ENCODE measurements around the gene LPP. TPM values are rescaled to one million over a fixed set of nuclear protein-coding genes. Genes with fewer than 3 reads are reported as not detected.

LPP gene
- total and polyA plus RNA-seq, 2 donors from 2014 or later = 6.7 to 233 TPM

DNA sequence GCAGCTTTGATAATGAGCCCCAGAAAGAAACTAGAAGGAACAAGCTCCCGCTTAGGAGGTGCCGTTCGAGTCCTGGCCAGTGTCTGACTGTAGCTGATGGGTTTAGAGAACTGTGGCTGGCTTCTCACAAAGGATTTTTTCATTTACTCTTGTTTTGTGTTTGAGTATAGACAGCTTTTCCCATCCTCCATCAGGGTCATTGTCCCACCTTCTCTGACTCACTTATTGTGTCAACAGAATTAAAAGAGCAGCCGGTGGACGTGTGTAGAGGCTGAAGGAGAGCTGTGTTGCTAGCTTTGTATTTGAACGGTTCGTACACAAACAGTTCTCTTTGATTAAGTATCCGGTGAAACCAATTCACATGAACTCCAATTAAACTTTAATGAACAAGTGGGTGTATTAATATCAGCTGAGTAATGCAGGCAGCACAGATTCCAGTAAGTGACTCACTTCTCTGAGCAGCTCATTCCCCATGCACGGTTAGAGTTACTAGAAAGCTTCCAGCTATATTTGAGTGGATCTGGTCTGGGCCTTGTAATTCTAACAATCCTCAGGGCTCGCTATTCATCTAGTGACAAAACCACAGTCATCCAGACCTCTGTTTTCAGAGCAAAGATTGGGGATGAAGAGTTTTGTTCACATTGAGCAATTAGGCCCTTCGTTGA lies 141.0 kb downstream of the LPP start:
- intact Hi-C loops (cut with DNase I) = no loop called here
- FAIRE-seq = peak; percentile 21

DNA sequence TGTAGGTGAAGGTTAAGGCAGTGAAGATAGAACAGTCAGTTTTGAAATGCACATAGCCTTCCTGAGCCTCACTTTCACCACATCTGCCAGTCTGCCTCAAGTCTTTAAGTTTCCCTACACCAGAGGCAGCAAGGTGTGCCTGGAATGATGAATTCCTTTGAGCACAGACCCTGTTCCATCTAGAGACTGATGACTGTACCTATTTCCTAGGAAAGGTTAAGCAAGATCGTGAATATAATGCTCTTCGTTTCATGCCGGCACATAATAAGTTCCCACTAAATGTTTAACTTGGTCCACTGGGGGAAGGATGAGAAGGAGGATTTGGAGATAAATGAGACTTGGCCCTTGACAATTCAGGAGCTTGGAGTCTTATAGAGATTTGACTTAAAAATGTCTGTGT lies 141.9 kb downstream of the LPP start:
- TF ChIP-seq, protein P1, sequence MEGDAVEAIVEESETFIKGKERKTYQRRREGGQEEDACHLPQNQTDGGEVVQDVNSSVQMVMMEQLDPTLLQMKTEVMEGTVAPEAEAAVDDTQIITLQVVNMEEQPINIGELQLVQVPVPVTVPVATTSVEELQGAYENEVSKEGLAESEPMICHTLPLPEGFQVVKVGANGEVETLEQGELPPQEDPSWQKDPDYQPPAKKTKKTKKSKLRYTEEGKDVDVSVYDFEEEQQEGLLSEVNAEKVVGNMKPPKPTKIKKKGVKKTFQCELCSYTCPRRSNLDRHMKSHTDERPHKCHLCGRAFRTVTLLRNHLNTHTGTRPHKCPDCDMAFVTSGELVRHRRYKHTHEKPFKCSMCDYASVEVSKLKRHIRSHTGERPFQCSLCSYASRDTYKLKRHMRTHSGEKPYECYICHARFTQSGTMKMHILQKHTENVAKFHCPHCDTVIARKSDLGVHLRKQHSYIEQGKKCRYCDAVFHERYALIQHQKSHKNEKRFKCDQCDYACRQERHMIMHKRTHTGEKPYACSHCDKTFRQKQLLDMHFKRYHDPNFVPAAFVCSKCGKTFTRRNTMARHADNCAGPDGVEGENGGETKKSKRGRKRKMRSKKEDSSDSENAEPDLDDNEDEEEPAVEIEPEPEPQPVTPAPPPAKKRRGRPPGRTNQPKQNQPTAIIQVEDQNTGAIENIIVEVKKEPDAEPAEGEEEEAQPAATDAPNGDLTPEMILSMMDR (IDR thresholded peaks at IDR 0.05; ENCODE audit: borderline replicate concordance, extremely low read depth, insufficient read depth) = no peak
- Histone ChIP-seq H3K27me3 (ENCODE audit: control insufficient read depth, insufficient read depth, low read length) (no peaks in the 10 kb centered on the region), H3K36me3 (ENCODE audit: control insufficient read depth in 2 of 3, insufficient read depth in 3 of 3, low read length in 3 of 3) (no peaks in the 10 kb centered on the region), H3K9ac (ENCODE audit: low read length in 3 of 3) (peak overlapping the region in 1 of 3 donors; percentile 1), H3K27ac (ENCODE audit: low read depth in 2 of 2, low read length in 2 of 2) (peak overlapping the region; percentile 51 to 81), H3K4me3 (ENCODE audit: low read length in 3 of 3) (no peak overlapping the region), H3K4me1 (ENCODE audit: control insufficient read depth in 2 of 3, insufficient read depth in 2 of 3, low read depth in 1 of 3, low read length in 3 of 3) (peaks cover 0 to 31% (median 17%) of the 10 kb centered on the region in 3 donors), H3K9me3 (ENCODE audit: control insufficient read depth in 2 of 3, insufficient read depth in 1 of 3, low read length in 3 of 3) (no peaks in the 10 kb centered on the region)
- FAIRE-seq (no peak), DNase-seq (no peak)
- intact Hi-C loops (cut with DNase I) = no loop called here

More for the DNA sequence above, 141.0 kb downstream of the LPP start:
- Histone ChIP-seq H3K36me3 (ENCODE audit: control insufficient read depth in 2 of 3, insufficient read depth in 3 of 3, low read length in 3 of 3) (no peaks in the 10 kb centered on the region), H3K4me3 (ENCODE audit: low read length in 3 of 3) (peak overlapping the region in 1 of 3 donors; percentile 5), H3K9me3 (ENCODE audit: control insufficient read depth in 2 of 3, insufficient read depth in 1 of 3, low read length in 3 of 3) (no peaks in the 10 kb centered on the region), H3K4me1 (ENCODE audit: control insufficient read depth in 2 of 3, insufficient read depth in 2 of 3, low read depth in 1 of 3, low read length in 3 of 3) (peaks cover 0 to 33% (median 19%) of the 10 kb centered on the region in 3 donors), H3K9ac (ENCODE audit: low read length in 3 of 3) (peak overlapping the region in 1 of 3 donors; percentile 37), H3K27ac (ENCODE audit: low read depth in 2 of 2, low read length in 2 of 2) (peak overlapping the region; percentile 51 to 81), H3K27me3 (ENCODE audit: control insufficient read depth, insufficient read depth, low read length) (no peaks in the 10 kb centered on the region)
- DNase-seq = peak in 2 of 5 donors; percentile 65 to 68
- TF ChIP-seq, protein P1 (IDR thresholded peaks at IDR 0.05; ENCODE audit: borderline replicate concordance, extremely low read depth, insufficient read depth) = no peak

DNA sequence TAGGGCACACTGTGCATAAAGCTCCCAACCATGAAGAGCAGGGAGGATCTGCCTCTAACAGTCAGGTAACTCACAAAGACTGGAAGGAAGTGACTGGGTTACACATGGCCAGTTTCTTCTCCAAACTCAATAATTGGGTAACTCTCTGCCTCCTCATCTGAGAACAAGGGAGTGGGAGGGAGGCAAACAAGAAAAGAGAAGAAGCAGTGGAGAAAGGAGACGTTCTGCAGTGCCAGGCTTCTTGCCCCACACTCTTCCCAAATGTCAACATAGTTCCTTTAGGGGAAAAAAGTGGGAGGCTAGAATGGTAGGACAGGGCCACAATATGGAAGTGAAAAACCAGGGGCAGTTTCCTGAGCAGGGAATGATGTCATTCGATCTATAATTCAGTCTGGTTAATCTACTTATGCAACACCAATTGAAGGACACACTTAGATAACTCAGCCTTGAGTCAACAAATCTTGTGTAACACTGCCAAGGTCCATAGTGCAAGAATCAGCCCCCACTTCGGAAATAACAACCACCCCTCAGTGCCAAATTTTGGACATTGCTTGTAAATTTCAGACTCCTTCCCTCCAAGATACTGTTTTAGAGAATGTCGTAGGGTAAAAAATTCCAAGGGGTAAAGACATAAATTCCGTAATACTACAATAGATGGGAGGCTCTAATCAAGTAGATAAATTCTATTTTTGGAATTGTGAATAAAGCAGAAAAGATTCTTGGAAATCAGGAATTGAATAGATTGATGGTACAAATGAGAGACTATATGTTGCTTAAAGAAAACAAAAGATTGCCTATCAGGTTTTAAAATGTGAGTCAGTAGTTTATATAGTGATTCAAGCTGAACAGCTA lies 143.0 kb downstream of the LPP start:
- intact Hi-C loops (cut with DNase I) = no loop called here
- Histone ChIP-seq H3K27me3 (ENCODE audit: control insufficient read depth, insufficient read depth, low read length) (no peaks in the 10 kb centered on the region), H3K27ac (ENCODE audit: low read depth in 2 of 2, low read length in 2 of 2) (peak overlapping the region; percentile 51 to 81), H3K9ac (ENCODE audit: low read length in 3 of 3) (peak overlapping the region in 1 of 3 donors; percentile 29), H3K9me3 (ENCODE audit: control insufficient read depth in 2 of 3, insufficient read depth in 1 of 3, low read length in 3 of 3) (no peaks in the 10 kb centered on the region), H3K4me3 (ENCODE audit: low read length in 3 of 3) (no peak overlapping the region), H3K4me1 (ENCODE audit: control insufficient read depth in 2 of 3, insufficient read depth in 2 of 3, low read depth in 1 of 3, low read length in 3 of 3) (peaks cover 0 to 30% (median 17%) of the 10 kb centered on the region in 3 donors), H3K36me3 (ENCODE audit: control insufficient read depth in 2 of 3, insufficient read depth in 3 of 3, low read length in 3 of 3) (no peaks in the 10 kb centered on the region)
- DNase-seq = peak in 2 of 5 donors; percentile 52 to 72
- TF ChIP-seq, protein P1 (IDR thresholded peaks at IDR 0.05; ENCODE audit: borderline replicate concordance, extremely low read depth, insufficient read depth) = no peak
- FAIRE-seq = peak; percentile 42

Data from kidney (tissue), 14 donors.